PFSK-1 (cell line): ENCODE results near the gene TCEAL1.

Experiments used
- FOXP2 ChIP-seq: optimal IDR thresholded peaks from 2 replicates; pipeline ENCODE3; 2011; ENCODE audit warnings: borderline replicate concordance, control low read depth, inconsistent platforms; ENCODE audit not compliant: insufficient read depth; ENCODE audit errors: extremely low read length, extremely low read depth
- POLR2AphosphoS5 ChIP-seq: IDR thresholded peaks from 2 replicates; pipeline ENCODE4 v1.6.1; 2012; ENCODE audit warnings: low read depth, mild to moderate bottlenecking, control low read depth, low read length, moderate library complexity
- SIN3A ChIP-seq: IDR thresholded peaks from 2 replicates; pipeline ENCODE4 v1.6.1; 2012; ENCODE audit warnings: mild to moderate bottlenecking, low read length, moderate library complexity, borderline replicate concordance; ENCODE audit not compliant: insufficient read depth
- TAF1 ChIP-seq: IDR thresholded peaks from 2 replicates; pipeline ENCODE4 v1.6.1; 2012; ENCODE audit warnings: low read length, control low read depth, borderline replicate concordance; ENCODE audit not compliant: insufficient read depth
- TF ChIP-seq, protein P1 (sequence below), 2 experiments: IDR thresholded peaks; 2 replicates each; pipeline versions ENCODE4 v1.6.1 to v1.8.0; 2011 to 2012; ENCODE audit warnings: low read depth in 2 of 2, low read length in 2 of 2, control low read depth in 1 of 2, inconsistent platforms in 1 of 2, mild to moderate bottlenecking in 1 of 2, moderate library complexity in 1 of 2; ENCODE audit not compliant: insufficient read depth in 1 of 2

TCEAL1 gene

DNA sequence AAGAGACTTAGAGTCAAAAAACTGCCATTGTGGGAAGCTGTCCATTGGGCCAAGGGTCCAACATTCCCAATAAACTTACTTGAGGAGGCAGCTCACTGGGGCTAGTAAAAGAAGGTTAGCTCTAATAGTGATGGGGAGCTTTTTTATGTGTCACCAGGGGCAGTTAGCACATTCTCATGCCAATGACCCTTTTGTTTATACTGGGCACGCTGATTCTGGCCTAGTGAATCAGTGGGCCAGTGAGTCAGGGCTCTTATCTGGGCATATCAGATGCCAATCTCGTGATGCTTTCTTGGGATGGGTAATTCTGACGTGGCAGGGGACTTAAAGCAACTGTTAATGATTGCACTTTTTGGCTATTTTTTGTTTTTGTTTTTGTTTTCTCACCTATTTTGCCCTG lies 27.8 kb downstream of the TCEAL1 start:
- TF ChIP-seq SIN3A (no peak), FOXP2 (no peak), TAF1 (no peak)
- TF ChIP-seq, protein P1, sequence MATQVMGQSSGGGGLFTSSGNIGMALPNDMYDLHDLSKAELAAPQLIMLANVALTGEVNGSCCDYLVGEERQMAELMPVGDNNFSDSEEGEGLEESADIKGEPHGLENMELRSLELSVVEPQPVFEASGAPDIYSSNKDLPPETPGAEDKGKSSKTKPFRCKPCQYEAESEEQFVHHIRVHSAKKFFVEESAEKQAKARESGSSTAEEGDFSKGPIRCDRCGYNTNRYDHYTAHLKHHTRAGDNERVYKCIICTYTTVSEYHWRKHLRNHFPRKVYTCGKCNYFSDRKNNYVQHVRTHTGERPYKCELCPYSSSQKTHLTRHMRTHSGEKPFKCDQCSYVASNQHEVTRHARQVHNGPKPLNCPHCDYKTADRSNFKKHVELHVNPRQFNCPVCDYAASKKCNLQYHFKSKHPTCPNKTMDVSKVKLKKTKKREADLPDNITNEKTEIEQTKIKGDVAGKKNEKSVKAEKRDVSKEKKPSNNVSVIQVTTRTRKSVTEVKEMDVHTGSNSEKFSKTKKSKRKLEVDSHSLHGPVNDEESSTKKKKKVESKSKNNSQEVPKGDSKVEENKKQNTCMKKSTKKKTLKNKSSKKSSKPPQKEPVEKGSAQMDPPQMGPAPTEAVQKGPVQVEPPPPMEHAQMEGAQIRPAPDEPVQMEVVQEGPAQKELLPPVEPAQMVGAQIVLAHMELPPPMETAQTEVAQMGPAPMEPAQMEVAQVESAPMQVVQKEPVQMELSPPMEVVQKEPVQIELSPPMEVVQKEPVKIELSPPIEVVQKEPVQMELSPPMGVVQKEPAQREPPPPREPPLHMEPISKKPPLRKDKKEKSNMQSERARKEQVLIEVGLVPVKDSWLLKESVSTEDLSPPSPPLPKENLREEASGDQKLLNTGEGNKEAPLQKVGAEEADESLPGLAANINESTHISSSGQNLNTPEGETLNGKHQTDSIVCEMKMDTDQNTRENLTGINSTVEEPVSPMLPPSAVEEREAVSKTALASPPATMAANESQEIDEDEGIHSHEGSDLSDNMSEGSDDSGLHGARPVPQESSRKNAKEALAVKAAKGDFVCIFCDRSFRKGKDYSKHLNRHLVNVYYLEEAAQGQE (IDR thresholded peaks at IDR 0.05; ENCODE audit: insufficient read depth in 1 of 2, low read depth in 2 of 2, low read length in 2 of 2) = no peak

DNA sequence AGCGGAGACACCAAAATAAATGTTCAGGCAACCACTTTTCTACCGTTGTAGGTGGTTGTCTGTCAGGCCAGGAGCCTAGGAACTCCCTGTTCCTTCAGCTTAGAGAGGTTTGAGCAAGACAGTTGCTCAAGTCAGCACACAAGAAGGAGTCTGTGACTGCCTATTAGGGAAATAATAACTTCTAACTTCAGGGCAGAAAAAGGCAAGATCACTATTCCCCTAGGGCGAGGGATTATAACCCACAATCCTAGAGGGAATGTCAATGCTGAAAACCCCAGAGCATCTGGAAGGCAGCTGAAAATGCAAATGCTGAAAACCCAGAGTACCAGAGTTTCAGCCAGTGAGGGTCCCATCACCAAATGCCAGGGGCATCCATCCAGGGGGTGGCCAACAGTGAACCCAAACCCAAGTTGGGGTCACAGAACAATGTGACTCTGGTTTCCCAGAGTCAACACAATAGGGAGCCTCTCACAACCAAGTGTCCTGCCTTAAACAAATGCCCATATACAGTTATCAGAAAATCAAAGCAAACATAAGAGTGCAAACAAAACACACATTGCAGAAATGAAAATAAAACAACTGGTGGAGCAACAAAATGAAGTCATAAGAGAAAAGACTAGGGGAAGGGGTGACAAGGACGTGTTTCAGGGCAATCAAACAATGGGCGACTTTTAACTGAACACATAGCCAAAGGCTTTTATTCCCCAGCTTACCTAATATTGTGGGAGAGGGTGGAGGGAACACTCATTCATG lies 30.1 kb downstream of the TCEAL1 start:
- TF ChIP-seq SIN3A = no peak

DNA sequence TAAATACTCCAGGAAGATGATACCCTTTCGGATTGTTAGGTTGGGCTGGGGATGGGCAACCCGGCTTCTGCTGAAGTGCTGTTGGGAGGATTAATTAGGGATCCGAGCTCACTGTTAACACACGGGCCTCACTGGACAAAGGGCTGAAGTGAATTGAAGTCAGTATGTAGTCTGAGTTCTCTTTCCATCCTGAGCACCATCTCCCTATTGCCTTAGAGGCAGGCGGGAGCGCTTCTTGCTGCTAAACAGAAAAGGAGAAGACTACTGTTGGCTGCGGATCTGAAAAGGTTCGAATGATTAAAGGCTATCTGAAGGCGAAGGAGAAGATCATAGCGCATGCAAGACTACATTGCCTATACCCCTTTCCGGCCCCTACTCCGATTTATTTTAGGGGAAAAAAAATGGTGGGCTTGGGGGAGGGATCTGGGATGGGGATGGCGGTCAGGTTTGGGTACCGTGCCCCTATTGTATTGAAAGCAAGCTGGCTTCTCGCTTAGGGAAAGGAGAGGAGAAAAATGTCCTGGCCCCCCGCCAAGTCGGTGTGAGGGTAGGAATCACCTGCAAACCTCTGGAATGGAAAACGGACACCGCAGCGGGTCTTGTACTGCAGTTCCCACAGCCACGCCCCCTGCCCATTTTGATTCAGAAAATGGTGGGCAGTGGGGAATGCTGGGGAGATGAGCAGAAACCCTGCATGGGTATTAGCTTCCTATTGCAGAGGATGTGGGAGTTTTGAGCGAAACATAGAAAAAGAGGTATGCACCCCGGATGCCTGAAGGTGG lies 35.4 kb downstream of the TCEAL1 start:
- TF ChIP-seq FOXP2 (no peak), POLR2AphosphoS5 (no peak), SIN3A (no peak), TAF1 (no peak)
- TF ChIP-seq, protein P1 (IDR thresholded peaks at IDR 0.05; ENCODE audit: insufficient read depth in 1 of 2, low read depth in 2 of 2, low read length in 2 of 2) = no peak

DNA sequence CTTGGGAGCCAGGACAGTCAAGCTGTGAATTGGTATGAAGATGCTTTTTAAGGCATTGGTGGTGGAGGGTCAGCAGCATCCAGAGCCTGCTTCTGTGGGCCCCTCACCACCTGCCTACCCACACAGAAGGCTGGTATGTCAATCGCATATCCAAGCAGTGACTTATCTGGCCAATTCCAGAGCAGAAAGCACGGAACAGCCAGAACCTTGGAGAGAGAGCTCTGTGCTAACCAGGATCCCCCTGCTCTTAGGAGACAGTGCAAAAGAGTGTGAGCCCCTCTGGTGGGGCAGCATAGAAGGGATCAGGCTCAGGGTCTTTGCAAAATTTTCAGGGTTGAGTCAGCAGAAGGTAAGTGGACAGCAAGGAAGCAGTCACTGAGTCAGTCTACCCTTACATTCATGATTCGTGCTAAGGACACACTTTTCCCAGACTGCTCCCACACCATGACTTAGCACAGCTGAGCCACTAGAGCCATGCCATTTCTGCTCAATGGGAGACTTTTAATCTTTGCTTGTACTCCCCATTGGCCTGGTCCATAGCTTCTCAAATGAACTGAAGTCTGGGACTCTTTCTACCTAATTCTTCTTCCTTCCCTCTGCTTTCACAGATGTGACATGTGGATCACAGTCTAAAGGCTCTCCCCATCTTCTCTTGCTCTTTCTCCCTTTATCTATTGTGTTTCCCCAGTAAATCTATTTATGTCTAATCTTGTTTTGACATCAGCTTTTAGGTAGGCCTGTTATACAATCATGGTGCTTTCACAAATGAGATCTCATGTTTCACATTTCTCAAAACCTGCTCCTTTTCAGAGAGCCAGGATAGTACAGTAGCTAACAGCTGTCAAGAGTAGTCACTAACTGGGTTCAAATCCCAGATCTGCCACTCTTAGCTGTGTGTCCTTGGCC lies 37.7 kb downstream of the TCEAL1 start:
- TF ChIP-seq TAF1 (no peak), SIN3A (no peak), POLR2AphosphoS5 (no peak), FOXP2 (no peak)
- TF ChIP-seq, protein P1 (IDR thresholded peaks at IDR 0.05; ENCODE audit: insufficient read depth in 1 of 2, low read depth in 2 of 2, low read length in 2 of 2) = no peak

DNA sequence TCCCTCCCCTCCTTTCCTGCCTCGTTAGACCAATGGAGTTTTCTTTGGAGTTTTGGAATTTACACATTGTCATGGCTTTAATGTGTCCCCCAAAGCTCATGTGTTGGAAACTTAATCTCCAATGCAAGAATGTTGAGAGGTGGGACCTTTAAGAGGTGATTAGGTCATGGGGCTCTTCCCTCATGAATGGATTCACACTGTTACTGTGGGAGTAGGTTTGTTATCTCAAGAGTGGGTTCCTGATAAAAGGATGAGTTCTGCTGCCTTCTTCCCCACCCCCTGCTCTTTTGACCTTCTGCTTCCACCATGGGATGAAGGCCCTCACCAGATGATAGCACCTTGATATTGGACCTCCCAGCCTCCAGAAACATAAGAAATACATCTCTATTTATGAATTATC lies 41.0 kb downstream of the TCEAL1 start:
- TF ChIP-seq FOXP2 (no peak), POLR2AphosphoS5 (no peak), TAF1 (no peak), SIN3A (no peak)
- TF ChIP-seq, protein P1 (IDR thresholded peaks at IDR 0.05; ENCODE audit: insufficient read depth in 1 of 2, low read depth in 2 of 2, low read length in 2 of 2) = no peak
